WI38 (cell line): Measurements from ENCODE around the gene OSCP1.

ENCODE experiments used
- H3K4me3 ChIP-seq: 2 replicates; pipeline ENCODE4 v1.5.1; 2011; ENCODE audit warnings: low read depth, mild to moderate bottlenecking, control low read depth, low read length
- CTCF ChIP-seq: IDR thresholded peaks from 2 replicates; pipeline ENCODE4 v1.5.1; 2012; ENCODE audit warnings: low read depth, mild to moderate bottlenecking, control low read depth, low read length

The OSCP1 gene

GRCh38 chr1:36417931-36418330, 32.3 kb downstream of the OSCP1 start:
- H3K4me3 ChIP-seq: no peak overlapping the region
- TF ChIP-seq CTCF: no peak

GRCh38 chr1:36415661-36416326, 34.5 kb downstream of the OSCP1 start:
- no peak for TF ChIP-seq CTCF
- no peak overlapping the region for H3K4me3 ChIP-seq

GRCh38 chr1:36414384-36414783, 35.9 kb downstream of the OSCP1 start:
- TF ChIP-seq CTCF: no peak
- no peak overlapping the region for H3K4me3 ChIP-seq

- TF ChIP-seq CTCF: no peak
- no peak overlapping the region for H3K4me3 ChIP-seq
Measured at GRCh38 chr1:36411674-36412648, 38.3 kb downstream of the OSCP1 start.

GRCh38 chr1:36408479-36408878, 41.8 kb downstream of the OSCP1 start:
- no peak for TF ChIP-seq CTCF
- H3K4me3 ChIP-seq: no peak overlapping the region

- TF ChIP-seq CTCF: no peak
- H3K4me3 ChIP-seq: no peak overlapping the region
Measured at GRCh38 chr1:36406440-36406839, 43.8 kb downstream of the OSCP1 start.

- TF ChIP-seq CTCF: no peak
- H3K4me3 ChIP-seq: no peak overlapping the region
Measured at GRCh38 chr1:36402504-36402890, 47.8 kb downstream of the OSCP1 start.
